T-helper 9 cell (primary cell): ENCODE measurements around the gene LHFPL3.

Experiments used
- DNase-seq: peaks from one replicate; pipeline ENCODE4 v3.0.0-alpha.2; 2020

The LHFPL3 gene

DNA sequence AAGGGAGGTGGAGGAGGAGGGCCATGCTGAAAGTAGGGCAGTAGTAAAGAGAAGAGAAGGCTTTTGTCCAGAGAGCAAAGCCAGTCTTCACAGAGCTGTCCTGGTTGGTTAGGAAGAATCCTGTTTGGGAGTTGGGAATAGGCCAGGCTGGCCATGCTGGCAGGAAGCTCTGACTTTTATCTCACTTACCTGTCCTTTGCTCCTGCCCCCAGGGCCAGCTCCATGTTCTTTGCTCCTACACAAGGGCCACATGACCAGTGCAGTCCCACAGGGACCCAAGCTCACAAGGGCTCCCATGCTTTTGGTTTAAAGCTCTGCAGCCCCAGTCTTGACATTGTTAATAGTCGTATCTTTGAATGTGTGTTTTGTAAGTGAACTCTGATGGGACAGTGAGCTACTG lies 524.0 kb downstream of the LHFPL3 start:
- no peak for DNase-seq

DNA sequence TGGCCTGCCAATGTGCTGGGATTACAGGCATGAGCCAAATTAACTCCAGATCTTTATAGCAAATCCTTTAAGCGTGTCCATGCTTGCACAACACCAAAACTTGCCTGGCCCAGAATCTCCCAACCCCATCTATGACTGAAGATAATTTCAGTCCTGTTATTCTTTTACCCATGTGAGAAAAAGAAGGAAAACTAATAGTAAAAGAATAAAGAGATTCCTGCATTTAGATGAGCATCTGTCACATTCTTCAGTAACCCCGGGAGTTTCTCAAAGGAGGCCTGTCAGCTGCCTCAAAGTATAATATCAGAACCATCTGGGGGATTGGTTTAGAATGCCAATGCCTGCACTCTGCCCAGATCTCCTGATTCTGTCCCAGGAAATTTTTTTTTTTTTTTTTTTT lies 527.5 kb downstream of the LHFPL3 start:
- DNase-seq: no peak

DNA sequence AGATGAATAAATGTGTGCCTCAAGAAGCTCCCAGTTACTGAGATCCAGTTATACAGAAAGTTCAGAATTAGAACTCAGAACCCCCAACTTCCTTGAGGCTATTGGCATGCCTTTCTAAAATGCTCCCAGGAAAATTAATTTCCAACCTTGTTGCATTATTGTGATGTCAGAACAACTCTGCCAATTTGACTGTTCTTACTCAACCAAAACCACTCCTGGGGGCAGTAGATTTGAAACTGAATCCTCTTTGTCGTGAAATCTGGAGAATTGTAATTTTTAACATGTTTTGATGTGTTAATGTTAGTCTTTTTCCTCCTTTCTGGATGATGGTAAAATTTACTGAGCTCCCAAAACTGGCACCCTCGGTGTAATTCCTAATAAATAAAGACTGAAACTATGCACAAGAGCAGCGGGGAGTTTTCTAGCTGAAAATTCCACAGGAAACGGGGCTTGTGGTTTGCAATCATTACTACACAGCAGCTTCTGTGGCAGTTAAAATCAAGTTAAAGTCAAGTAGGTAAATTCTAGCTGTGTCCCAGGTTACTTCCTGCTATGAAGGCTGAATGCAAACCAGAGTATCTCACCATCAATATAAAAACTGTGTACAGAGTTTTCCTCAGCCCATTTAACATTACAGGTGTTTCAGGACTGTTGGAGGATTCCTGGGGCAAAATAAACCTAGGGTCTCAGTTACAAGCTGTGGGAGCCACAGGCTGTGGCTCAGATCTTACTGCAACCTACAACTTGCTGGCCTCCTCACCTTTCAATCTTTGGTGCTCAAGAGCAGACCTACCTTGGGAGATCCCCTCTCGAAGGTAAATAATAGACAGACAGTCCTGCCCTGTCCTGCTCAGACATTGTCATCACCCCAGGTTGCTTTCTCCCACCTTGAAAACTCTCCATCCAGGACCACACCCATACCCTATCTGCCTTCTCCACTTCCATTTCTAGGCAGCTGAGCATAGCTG lies 529.3 kb downstream of the LHFPL3 start:
- no peak for DNase-seq

DNA sequence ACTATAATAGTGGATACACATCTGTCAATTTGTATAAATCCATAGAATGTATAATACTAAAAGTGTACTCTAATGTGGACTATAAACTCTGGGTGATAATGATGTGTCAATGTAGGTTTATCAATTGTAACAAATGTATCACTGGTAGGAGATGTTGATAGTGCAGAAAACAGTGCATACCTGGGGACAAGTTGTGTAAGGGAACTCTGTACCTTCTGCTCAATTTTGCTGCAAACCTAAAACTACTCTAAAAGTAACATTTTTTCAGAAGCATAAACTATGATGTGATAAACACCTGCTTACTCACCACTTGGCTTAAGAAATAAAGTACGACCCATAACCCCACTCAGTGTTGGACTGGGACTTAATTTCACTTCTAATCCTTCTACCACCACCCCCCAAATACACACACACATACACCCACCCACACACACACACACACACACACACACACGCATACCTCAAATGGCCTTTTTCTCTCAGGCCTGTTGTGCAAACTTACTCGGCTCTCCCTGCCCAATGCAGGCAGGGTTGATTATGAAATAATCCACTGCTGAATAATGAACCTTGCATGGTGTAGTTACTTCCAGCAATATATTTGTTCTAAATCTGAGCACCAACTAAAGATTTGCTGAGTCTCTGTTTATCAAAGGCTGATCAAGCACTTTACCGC lies 531.5 kb downstream of the LHFPL3 start:
- DNase-seq: no peak

DNA sequence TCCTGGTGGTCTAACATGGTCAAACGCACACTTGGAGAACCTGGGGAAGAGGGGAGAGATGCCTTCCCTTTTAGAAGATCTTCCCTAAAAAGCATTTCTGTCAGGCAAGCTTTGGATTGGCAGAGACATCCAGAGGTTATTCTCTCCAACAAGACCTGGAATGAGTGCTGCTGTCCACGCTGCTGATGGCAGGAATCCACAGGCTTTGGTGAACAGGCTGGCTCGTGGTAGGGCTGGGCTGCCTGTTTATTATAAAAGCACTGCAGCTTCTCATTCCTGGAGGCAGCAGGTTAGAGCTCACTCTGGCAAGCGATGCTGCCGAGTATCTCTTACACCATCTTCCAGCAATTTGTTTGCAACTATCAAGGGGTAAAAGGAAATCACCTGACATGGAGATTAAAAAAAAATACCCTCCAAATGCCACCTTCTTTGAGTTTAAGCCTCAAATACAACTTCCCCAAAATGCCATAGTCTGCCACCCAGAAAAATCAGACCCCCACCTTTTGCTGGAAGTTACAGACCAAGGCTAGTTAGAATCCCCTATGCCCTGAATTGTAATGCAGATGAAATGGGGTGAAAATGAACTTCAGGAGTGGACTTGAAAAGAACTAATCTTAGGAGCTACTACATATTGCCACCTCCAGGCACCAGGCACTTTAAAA lies 533.5 kb downstream of the LHFPL3 start:
- DNase-seq: no peak

DNA sequence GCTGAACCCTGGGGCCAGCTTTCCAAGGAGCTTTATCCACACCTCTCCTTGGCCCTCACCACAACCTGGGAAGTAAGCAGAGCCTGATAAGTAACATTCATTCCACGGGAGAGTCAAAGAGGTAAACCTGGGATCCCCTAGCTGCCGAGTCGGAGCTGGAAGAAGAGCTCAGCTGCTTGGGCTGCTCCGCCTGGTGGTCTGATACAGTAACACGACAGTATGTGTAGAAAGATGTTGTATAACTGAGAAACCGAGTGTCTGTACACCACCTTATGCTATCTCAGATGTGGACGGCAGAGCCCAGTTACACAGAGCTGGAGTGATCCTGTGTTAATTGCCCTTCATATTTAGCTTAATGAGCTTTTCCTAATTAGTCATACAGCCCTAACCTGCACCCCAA lies 534.3 kb downstream of the LHFPL3 start:
- no peak for DNase-seq

DNA sequence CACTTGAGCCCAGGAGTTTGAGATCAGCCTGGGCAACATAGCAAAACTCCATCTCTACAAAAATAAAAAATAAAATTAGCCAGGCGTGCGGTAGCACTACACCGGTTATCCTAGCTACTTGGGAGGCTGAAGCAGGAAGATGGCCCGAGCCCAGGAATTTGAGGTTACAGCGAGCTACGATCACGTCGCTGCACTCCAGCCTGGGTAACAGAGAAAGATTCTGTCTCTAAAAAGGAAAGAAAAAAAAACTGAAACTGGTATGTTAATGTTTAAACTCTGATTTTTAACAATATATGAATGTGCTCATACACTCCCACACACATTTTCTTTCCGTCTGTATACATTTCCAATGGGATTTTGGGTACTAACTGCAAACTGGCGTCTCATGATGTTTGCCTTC lies 545.0 kb downstream of the LHFPL3 start:
- DNase-seq: no peak

DNA sequence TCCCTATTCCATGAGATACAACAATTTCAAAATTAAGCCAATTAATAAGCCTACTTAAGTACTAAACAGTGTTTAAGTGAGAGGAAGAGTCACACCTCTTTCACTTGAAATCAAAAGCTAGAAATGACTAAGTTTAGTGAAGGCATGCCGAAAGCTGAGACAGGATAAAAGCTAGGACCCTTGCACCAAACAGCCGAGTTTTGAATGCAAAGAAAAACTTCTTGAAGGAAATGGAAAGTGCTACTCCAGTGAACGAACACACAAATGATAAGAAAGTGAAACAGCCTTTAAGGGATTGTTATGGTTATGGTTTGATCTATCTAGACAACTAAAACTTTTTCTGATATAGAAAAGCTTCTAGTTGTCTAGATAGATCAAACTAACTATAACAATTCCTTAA lies 550.2 kb downstream of the LHFPL3 start:
- DNase-seq: no peak

DNA sequence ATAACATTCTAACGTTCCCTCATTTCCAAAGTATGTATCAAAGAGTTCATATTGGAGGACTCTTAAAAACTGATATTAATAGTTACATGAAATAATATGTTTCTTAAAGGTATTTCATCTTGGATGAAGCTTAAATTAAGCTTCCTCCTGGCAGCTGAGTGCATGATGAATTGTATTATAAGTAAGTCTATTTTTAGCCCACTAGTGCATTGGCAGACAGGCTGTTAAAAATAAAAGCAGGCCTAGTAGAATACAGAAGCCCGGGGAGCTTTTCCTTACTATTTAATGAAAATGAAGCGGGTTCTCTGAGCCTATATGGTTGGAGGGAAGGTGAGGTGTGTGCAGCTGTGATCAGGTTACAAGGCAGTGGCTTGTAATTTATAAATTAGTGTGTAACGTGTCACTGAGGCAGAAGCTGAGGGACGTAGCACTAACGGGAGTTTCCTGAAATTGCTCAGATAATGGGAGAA lies 554.9 kb downstream of the LHFPL3 start:
- DNase-seq: no peak

DNA sequence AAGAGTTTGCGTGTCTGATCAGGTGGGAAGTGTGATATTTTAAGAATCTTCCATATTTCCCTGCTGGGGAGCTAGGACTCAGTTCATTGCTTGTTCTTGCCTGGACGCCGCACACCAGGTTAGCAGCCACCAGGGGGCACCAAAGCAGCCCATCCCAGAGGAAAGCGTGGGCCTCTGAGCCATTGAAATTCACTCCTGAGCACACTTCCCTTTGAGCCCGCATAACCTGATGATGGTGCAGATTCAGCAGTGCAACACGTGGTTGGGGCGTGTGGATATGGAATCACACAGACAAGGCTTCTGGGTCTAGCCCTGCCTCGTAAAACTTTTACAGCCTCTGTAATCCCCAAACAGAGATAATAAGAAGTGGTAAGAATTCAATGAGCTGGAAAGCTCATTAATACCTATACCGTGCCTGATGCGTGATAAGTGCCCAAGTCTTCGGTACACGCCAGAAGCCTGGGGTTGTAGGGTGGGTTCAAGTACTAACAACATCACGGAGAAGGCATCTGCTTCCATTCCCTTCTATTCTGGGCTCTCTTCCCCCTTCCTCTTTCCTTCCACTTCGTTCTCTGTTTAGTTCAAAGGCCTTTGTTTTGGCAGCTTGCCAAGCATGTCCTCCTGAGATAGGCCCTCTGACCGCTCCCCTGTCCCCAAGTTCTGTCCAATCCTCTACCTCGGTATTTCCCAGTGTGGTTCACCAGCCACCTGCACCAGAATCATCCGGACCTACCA lies 555.5 kb downstream of the LHFPL3 start:
- DNase-seq: peak; percentile 77

DNA sequence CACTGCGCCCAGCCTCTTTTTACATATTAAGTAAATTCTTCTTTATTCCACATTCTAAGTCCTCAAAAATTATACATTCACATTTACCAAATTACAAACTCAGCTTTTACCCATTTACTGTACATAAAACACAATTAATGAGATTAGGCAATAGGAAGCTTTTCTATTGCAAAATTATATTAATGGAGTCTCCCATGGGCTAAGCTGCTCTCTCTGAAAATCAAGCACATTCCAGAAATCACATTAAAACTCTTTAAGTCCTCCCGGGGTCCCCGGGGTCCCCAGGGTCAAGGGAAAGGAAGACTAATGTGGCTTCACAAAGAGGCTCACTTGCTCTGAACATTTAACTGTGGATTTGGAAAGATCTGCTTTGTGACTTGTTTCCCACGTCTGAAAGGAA lies 558.2 kb downstream of the LHFPL3 start:
- DNase-seq: no peak

DNA sequence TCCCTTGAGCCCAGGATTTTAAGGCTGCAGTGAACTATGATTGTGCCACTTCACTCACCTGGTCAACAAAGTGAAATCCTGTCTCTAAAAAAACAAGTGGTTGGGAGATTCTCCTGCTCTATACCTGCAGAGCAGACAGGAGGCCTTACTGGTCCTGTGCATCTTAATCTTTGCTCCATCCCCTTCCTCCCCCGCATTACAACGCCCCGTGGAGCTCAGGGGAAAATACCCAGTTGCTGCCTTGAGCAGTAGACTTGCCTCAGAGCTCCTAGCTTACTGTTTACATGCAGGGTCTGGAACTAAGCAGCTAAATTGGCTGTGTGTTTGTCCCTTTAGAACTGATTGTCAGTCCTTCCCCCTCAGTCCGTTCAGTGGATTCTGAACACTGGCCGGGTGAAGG lies 561.8 kb downstream of the LHFPL3 start:
- DNase-seq: no peak

DNA sequence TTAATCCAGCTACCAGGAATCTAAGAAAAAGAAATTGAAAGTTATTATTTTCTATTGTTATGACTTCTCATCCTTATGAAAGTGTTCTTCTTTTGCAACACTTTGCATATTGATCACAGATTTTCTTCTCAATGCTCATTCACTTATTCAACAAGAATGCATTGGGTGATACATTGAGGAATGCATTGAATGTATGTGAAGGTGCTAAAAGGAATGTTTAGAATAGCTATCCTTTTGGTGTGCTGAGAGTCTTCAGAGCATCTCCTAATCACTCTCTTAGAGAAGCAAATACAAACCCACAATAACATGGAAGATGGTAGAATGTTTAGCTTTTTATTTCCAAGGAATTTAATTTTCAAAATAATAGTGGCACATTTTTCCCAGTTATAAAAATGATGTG lies 563.5 kb downstream of the LHFPL3 start:
- DNase-seq: no peak

DNA sequence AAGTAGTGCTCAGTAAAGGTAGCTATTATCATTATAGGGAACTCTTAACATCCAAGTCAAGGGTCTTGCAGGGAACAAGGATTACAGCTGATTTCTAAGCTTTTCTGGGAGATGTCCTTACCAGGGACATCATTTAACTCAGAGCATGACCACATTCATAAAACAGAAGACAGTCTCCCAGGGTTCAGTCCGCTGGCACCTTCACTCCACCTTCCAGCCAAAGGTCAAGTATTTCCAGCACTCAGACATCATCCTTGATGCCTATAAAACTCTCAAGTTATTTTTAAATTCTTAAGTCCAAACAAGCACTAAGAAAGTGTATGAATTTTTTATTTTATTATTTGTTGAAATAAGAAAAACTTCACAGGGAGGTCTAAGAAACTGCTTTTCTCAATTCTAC lies 565.9 kb downstream of the LHFPL3 start:
- no peak for DNase-seq

DNA sequence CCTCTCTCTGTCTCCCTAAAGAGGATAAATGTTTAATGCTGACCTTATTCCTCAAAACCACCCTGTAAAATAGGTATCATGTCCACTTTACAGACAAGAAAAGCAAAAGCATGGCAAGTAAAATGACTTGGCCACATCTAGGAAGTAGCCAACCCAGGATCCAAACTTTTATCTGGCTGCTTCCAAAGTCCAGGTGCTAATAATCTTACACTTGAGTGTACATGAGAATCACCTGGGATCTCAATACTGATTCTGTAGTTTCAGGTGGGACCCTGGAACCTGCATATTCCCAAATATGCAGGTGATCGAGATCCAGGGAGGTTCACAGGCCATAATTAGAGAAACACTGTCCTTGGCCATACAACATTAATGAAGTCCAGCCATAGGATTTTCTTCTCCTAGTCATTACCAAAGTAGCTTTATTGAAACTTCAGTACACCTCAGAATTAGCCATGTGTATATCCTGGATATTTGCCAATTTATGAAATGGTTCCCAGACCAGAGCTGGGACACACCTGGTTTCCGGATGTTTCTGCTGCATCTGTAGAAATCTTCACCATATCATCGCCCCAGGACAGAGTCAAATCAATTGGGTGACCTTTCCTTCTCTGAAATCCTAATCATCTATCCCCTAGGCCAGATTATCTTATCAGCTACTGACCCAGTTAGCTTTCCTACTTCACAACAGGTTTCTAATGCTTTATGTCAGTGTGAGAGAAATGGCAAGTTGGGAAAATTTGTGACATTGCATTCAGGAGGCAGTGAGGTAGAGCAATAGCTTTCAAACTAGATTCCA lies 566.5 kb downstream of the LHFPL3 start:
- DNase-seq: no peak

DNA sequence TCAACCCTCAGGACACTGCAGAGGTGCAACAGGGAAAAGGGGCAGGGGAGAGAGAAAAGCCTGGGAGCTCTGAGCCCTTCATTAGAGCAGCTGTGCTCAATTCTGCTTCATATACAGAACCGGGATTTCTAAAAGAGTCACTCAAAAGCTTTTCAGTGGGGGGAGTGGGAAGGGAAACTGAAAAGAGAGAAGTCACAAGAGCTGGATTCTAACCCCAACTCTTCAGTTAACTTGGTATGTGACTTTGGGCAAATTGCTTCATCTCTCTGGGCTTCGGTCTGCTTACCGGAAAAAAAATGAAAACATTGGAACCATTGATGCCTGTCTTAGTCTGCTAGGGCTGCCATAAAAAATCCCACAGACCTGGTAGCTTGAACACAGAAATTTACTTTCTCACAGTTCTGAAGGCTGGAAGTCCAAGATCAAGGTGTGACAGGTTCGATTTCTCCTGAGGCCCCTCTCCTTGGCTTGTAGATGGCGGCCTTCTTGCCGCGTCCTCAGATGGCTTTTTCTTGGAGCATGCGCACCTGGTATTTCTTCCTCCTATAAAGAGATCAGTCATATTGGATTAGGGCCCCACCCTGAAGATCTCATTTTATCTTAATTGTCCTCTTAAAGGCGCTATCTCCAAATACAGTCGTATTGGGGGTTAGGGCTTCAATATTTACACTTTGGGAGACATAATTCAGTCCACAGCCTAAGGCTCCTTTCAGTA lies 567.3 kb downstream of the LHFPL3 start:
- no peak for DNase-seq

DNA sequence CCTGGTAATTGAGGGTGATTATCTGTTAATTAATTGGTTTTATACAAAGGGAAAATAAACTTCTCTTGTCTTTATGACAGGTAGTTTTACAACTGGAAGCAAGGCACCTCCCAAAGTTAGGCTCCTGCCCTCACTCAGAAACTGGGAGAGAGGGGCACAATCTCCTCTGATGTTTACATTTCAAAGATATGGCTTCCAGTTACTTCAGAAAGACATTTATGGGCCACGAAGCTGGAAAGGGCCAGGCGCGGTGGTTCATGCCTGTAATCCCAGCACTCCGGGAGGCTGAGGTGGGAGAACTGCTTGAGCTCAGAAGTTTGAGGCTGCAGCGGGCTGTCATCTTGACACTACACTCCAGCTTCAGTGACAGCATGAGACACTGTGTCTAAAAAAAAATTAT lies 570.0 kb downstream of the LHFPL3 start:
- no peak for DNase-seq

DNA sequence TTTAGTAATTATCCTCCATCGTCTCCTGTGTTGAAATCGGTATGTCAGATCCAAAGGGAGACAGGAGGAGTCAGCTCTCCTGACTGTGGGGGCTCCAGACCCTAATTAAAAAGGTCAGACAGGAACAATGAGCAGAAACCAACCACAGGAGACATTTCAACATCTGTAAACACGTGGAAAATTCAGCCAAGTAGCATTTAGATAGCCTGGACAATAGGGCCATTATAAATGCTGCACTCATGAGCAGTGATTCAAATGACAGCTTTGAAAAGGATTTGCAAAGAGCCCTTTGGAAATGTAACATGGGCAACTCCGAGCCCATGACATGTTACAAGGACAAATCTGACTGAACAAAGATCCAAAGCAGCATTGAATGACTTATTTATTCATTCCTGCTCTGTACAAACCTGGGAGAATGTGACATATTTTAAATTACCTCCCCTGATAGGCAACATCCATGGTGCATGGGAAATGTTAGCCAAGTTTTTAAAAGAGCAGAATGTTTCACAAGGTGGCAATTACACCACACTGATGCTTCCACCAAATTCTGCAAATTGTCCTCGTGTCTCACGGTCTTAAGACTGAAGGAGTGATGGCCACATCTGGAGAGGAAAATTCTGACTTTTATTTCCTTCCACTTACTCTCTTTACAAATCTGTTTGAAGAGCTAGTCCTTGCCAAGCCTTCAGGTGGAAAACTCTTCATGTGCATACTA lies 572.3 kb downstream of the LHFPL3 start:
- DNase-seq: no peak

DNA sequence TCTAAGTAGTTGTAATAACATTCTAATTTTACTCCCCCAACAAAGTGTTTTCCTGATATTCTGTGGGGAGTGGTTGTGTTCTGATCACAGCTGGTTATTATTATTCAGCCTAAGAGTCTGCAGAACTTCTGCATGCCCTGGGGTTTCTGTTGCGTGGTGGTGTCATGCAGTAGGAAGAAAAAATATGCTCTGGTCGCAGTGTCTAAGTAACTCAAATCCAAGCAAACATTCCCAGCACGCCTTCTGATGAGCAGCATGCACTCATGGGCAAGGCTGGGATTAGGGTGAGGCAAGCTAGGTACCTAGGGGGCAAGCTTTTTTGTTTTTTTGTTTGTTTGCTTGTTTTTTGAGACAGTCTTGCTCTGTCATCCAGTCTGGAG lies 572.8 kb downstream of the LHFPL3 start:
- no peak for DNase-seq

DNA sequence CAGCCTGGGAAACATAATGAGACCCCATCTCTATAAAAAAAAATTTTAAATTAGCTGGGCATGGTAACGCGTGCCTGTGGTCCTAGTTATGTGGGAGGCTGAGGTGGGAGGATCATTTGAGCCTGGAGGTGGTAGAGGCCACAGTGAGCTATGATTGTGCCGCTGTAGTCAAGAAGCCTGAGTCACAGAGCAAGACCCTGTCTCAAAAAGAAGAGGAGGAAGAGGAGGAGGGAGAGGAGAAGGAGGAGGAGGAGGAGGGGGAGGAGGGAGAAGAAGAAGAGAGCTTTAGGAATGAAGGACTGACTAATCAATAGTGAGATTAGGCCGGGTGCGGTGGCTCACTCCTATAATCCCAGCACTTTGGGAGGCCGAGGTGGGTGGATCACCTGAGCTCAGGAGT lies 573.8 kb downstream of the LHFPL3 start:
- no peak for DNase-seq

DNA sequence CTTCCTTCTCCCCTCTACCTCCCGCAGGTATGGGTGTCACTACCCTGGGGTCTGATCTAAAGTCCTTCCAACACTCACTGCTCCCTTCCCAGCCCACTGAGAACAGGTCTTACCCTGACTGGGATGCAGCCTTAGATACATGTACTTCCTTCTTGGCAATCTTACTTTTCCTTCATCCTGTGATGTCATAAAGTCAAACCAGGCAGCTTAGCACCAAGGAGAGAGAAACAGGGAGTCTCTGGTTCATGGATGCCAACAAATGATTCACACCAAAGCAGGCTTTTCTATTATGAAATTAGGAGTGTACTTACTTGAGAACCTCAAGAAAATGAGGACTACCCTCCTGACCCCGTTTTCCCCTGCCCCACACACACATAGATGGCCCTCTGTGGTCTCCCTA lies 574.6 kb downstream of the LHFPL3 start:
- DNase-seq: no peak
